A549 (cell line): ENCODE data around the gene POLR2E. TPM values are rescaled to one million over a fixed set of nuclear protein-coding genes. Genes with fewer than 3 reads are reported as not detected.

Source experiments
- ATAC-seq, 2 experiments: fragments of 200-7000 bp in 1 of 2; fragments of >200 bp in 1 of 2; cut with Nextera tagmentation in 1 of 2; cut with Tn5 transposase in 1 of 2; 3 replicates each; pipeline versions ENCODE4 v1.8.0 to v1.9.1; 2018 to 2020; ENCODE audit warnings: mild to moderate bottlenecking in 1 of 2, moderate library complexity in 1 of 2
- CTCF ChIA-PET: fragments of 300-600 bp; sonication (Branson Sonifier 250); formaldehyde crosslinking; extraction: SDS; loops from one replicate; lab custom pipeline; 2021; ENCODE audit warnings: antibody characterized with exemption, inconsistent platforms; lab: Yijun Ruan, JAX
- POLR2A ChIA-PET: fragments of 350-600 bp; formaldehyde crosslinking; extraction: SDS; loops from one replicate; lab custom pipeline; 2021; ENCODE audit warnings: antibody characterized with exemption, inconsistent platforms; lab: Yijun Ruan, JAX
- DNase-seq, 2 experiments: peaks; one replicate each; pipeline versions ENCODE4 v3.0.0 to v3.0.0-alpha.2; 2011 to 2016; ENCODE audit warnings: low read depth in 1 of 2, low spot score in 1 of 2
- FAIRE-seq: peaks from 2 replicates; lab custom pipeline; 2011; peaks lifted over from hg19 to GRCh38; lab: Jason Lieb, UNC
- H3K27ac ChIP-seq, 2 experiments: fragments of >200 bp; sonication (Bioruptor Twin); formaldehyde crosslinking; 3 replicates each; pipeline ENCODE4 v1.5.1; 2016 to 2017
- H3K4me1 ChIP-seq: fragments of >200 bp; sonication (Bioruptor Twin); formaldehyde crosslinking; 3 replicates; pipeline ENCODE4 v1.6.1; 2016
- H3K4me2 ChIP-seq: fragments of >200 bp; sonication (Bioruptor Twin); formaldehyde crosslinking; 3 replicates; pipeline ENCODE4 v1.6.1; 2016
- H3K4me3 ChIP-seq: fragments of >200 bp; sonication (Bioruptor Twin); formaldehyde crosslinking; 3 replicates; pipeline ENCODE4 v1.5.1; 2016
- H3K9me3 ChIP-seq: fragments of >200 bp; sonication (Bioruptor Twin); formaldehyde crosslinking; 3 replicates; pipeline ENCODE4 v1.6.1; 2016
- CBX2 ChIP-seq: fragments of 200-600 bp; sonication (generic); IDR thresholded peaks from 2 replicates; pipeline ENCODE4 v1.6.1; 2016; ENCODE audit warnings: low read depth, mild to moderate bottlenecking, borderline replicate concordance
- CBX8 ChIP-seq: fragments of 200-600 bp; sonication (generic); IDR thresholded peaks from 2 replicates; pipeline ENCODE4 v1.6.1; 2016
- CHD2 ChIP-seq: fragments of 150-350 bp; IDR thresholded peaks from 2 replicates; pipeline ENCODE4 v1.6.1; 2014; ENCODE audit warnings: low read length; ENCODE audit not compliant: partially characterized antibody
- CHD4 ChIP-seq: fragments of 200-600 bp; sonication (generic); IDR thresholded peaks from 2 replicates; pipeline ENCODE4 v1.6.1; 2016; ENCODE audit warnings: antibody characterized with exemption, mild to moderate bottlenecking, borderline replicate concordance
- E2F6 ChIP-seq: IDR thresholded peaks from 2 replicates; pipeline ENCODE4 v1.6.1; 2012; ENCODE audit warnings: low read depth, borderline replicate concordance
- EHF ChIP-seq: fragments of 250-450 bp; sonication (Bioruptor Pico); IDR thresholded peaks from 2 replicates; pipeline ENCODE4 v1.5.0; 2020; ENCODE audit warnings: mild to moderate bottlenecking
- EP300 ChIP-seq, 2 experiments: fragments of >200 bp; sonication (Bioruptor Twin); formaldehyde crosslinking; IDR thresholded peaks; 2 replicates in 1 of 2; 3 replicates in 1 of 2; pipeline ENCODE4 v1.6.1; 2016 to 2017
- ESRRA ChIP-seq: fragments of 150-350 bp; IDR thresholded peaks from 2 replicates; pipeline ENCODE4 v1.6.1; 2014; ENCODE audit warnings: mild to moderate bottlenecking, low read length, borderline replicate concordance
- FOSL2 ChIP-seq, 2 experiments: fragments of 450-650 bp in 1 of 2; fragments of >200 bp in 1 of 2; sonication (Bioruptor Twin) in 1 of 2; formaldehyde crosslinking; IDR thresholded peaks; 2 replicates each; pipeline versions ENCODE4 v1.5.0 to v1.6.1; 2016 to 2020; ENCODE audit warnings: mild to moderate bottlenecking in 1 of 2, moderate library complexity in 1 of 2
- HDAC2 ChIP-seq: fragments of 200-600 bp; sonication (generic); IDR thresholded peaks from 2 replicates; pipeline ENCODE4 v1.6.1; 2016
- HEYL ChIP-seq: fragments of 250-450 bp; sonication (Bioruptor Pico); IDR thresholded peaks from 2 replicates; pipeline ENCODE4 v1.8.0; 2021; ENCODE audit warnings: mild to moderate bottlenecking, moderate library complexity
- HOXB5 ChIP-seq: fragments of 250-450 bp; sonication (Bioruptor Pico); IDR thresholded peaks from 2 replicates; pipeline ENCODE4 v1.5.0; 2020; ENCODE audit warnings: mild to moderate bottlenecking, moderate library complexity
- JUN ChIP-seq, 2 experiments: fragments of >200 bp; sonication (Bioruptor Twin); formaldehyde crosslinking; IDR thresholded peaks; 2 replicates in 1 of 2; 3 replicates in 1 of 2; pipeline ENCODE4 v1.6.1; 2016 to 2017
- MAZ ChIP-seq: fragments of 150-350 bp; IDR thresholded peaks from 2 replicates; pipeline ENCODE4 v1.6.1; 2014; ENCODE audit warnings: antibody characterized with exemption, low read depth, low read length, borderline replicate concordance
- MYC ChIP-seq: IDR thresholded peaks from 2 replicates; pipeline ENCODE4 v1.6.1; 2012; ENCODE audit warnings: mild to moderate bottlenecking, inconsistent platforms, low read length, improper control_type of control experiment, borderline replicate concordance
- NFE2L2 ChIP-seq: fragments of 150-350 bp; conservative IDR thresholded peaks from 2 replicates; pipeline ENCODE4 v1.6.1; 2014; ENCODE audit warnings: low read length
- NPAS2 ChIP-seq: fragments of 250-450 bp; sonication (Bioruptor Pico); IDR thresholded peaks from 2 replicates; pipeline ENCODE4 v1.8.0; 2022; ENCODE audit warnings: mild to moderate bottlenecking, moderate library complexity, borderline replicate concordance
- NR3C1 ChIP-seq: fragments of >200 bp; sonication (Bioruptor Twin); formaldehyde crosslinking; IDR thresholded peaks from 3 replicates; pipeline ENCODE4 v1.6.1; 2017
- POLR2AphosphoS2 ChIP-seq: conservative IDR thresholded peaks from 2 replicates; pipeline ENCODE4 v1.6.1; 2012; ENCODE audit warnings: low read length, improper control_type of control experiment, inconsistent platforms
- RFX5 ChIP-seq: fragments of 450-650 bp; IDR thresholded peaks from 2 replicates; pipeline ENCODE4 v1.7.1; 2014; ENCODE audit warnings: antibody characterized with exemption, mild to moderate bottlenecking, moderate library complexity
- SMC3 ChIP-seq: fragments of >200 bp; sonication (Bioruptor Twin); formaldehyde crosslinking; IDR thresholded peaks from 3 replicates; pipeline ENCODE4 v1.6.1; 2018; ENCODE audit warnings: inconsistent platforms
- SREBF2 ChIP-seq: fragments of 450-650 bp; IDR thresholded peaks from 2 replicates; pipeline ENCODE4 v1.6.1; 2014; ENCODE audit warnings: mild to moderate bottlenecking, moderate library complexity
- TFCP2L1 ChIP-seq: fragments of 250-450 bp; sonication (Bioruptor Pico); IDR thresholded peaks from 2 replicates; pipeline ENCODE4 v1.5.0; 2021; ENCODE audit warnings: mild to moderate bottlenecking
- TP53 ChIP-seq: fragments of 250-450 bp; sonication (Bioruptor Pico); IDR thresholded peaks from 2 replicates; pipeline ENCODE4 v1.5.0; 2021; ENCODE audit warnings: mild to moderate bottlenecking, moderate library complexity
- USF2 ChIP-seq: fragments of 450-650 bp; IDR thresholded peaks from 2 replicates; pipeline ENCODE4 v1.6.1; 2014; ENCODE audit warnings: antibody characterized with exemption
- ZSCAN20 ChIP-seq: fragments of 250-450 bp; sonication (Bioruptor Pico); IDR thresholded peaks from 2 replicates; pipeline ENCODE4 v1.8.0; 2022; ENCODE audit warnings: mild to moderate bottlenecking, moderate library complexity
- WGBS: methylation state at CpG from one replicate; pipeline ENCODE4 v1.1.6; 2017; ENCODE audit errors: missing lambda C conversion rate; 5-methylcytosine and 5-hydroxymethylcytosine counted together
- polyA plus RNA-seq, 4 experiments: library from polyadenylated mRNA; depleted of rRNA in 3 of 4; stranded (reverse); fragments of >200 nt; fragmentation: RNase III in 1 of 4; extraction: RNeasy Plus Mini Kit Qiagen cat#74134 plus additional on column Dnase treatment in 1 of 4; gene quantifications; 2 replicates in 3 of 4; 3 replicates in 1 of 4; pipeline ENCODE4 v1.2.3, GENCODE V29; 2011 to 2017
- TF ChIP-seq, protein P1 (sequence below): fragments of >200 bp; sonication (Bioruptor Twin); formaldehyde crosslinking; IDR thresholded peaks from 3 replicates; pipeline ENCODE4 v1.5.1; 2016
- TF ChIP-seq, protein P2 (sequence below): fragments of 250-450 bp; sonication (Bioruptor Pico); IDR thresholded peaks from 2 replicates; pipeline ENCODE4 v1.5.0; 2020; ENCODE audit warnings: low read depth, mild to moderate bottlenecking, moderate library complexity
- TF ChIP-seq, protein P3 (sequence below): fragments of 150-350 bp; IDR thresholded peaks from 2 replicates; pipeline ENCODE4 v1.6.1; 2014; ENCODE audit warnings: low read depth, mild to moderate bottlenecking, low read length

POLR2E gene
- polyA plus RNA-seq, 2 of the 4 experiments (the other 2 are of a cell fraction): 99.6 to 172 TPM

- TF ChIP-seq E2F6: no peak
- no peak for TF ChIP-seq NFE2L2
- TF ChIP-seq, protein P1, sequence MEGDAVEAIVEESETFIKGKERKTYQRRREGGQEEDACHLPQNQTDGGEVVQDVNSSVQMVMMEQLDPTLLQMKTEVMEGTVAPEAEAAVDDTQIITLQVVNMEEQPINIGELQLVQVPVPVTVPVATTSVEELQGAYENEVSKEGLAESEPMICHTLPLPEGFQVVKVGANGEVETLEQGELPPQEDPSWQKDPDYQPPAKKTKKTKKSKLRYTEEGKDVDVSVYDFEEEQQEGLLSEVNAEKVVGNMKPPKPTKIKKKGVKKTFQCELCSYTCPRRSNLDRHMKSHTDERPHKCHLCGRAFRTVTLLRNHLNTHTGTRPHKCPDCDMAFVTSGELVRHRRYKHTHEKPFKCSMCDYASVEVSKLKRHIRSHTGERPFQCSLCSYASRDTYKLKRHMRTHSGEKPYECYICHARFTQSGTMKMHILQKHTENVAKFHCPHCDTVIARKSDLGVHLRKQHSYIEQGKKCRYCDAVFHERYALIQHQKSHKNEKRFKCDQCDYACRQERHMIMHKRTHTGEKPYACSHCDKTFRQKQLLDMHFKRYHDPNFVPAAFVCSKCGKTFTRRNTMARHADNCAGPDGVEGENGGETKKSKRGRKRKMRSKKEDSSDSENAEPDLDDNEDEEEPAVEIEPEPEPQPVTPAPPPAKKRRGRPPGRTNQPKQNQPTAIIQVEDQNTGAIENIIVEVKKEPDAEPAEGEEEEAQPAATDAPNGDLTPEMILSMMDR: no peak
- TF ChIP-seq JUN (IDR thresholded peaks at IDR 0.05): peak; percentile 70 to 91; a peak in 3 of 5 replicates
- no peak for TF ChIP-seq NR3C1
- no peak for TF ChIP-seq USF2
- TF ChIP-seq CBX8: no peak
- TF ChIP-seq ESRRA: no peak
- TF ChIP-seq SMC3: no peak
- TF ChIP-seq, protein P2, sequence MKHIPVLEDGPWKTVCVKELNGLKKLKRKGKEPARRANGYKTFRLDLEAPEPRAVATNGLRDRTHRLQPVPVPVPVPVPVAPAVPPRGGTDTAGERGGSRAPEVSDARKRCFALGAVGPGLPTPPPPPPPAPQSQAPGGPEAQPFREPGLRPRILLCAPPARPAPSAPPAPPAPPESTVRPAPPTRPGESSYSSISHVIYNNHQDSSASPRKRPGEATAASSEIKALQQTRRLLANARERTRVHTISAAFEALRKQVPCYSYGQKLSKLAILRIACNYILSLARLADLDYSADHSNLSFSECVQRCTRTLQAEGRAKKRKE: no peak
- TF ChIP-seq MYC: no peak
- TF ChIP-seq HOXB5 (CRISPR knock-in tag): no peak
- no peak for TF ChIP-seq EP300 (IDR thresholded peaks at IDR 0.05)
- no peak for TF ChIP-seq EHF (CRISPR knock-in tag)
- no peak for TF ChIP-seq RFX5
- 0 out of 2 replicates have a peak, but pooled peaks have one; percentile 48 for TF ChIP-seq MAZ
- TF ChIP-seq, protein P3, sequence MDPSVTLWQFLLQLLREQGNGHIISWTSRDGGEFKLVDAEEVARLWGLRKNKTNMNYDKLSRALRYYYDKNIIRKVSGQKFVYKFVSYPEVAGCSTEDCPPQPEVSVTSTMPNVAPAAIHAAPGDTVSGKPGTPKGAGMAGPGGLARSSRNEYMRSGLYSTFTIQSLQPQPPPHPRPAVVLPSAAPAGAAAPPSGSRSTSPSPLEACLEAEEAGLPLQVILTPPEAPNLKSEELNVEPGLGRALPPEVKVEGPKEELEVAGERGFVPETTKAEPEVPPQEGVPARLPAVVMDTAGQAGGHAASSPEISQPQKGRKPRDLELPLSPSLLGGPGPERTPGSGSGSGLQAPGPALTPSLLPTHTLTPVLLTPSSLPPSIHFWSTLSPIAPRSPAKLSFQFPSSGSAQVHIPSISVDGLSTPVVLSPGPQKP: no peak
- no peak for TF ChIP-seq HEYL (CRISPR knock-in tag)
- TF ChIP-seq CBX2: no peak
- TF ChIP-seq HDAC2: no peak
- no peak for TF ChIP-seq FOSL2 (IDR thresholded peaks at IDR 0.05)
- TF ChIP-seq FOSL2 (CRISPR knock-in tag; IDR thresholded peaks at IDR 0.05): no peak
- TF ChIP-seq CHD2: peak; percentile 86
- no peak for TF ChIP-seq POLR2AphosphoS2
- no peak for TF ChIP-seq NPAS2 (CRISPR knock-in tag)
Observed at GRCh38 chr19:1094978-1095701, at the start of gene POLR2E (continued).

GRCh38 chr19:1144741-1145140 is 49.6 kb upstream of the POLR2E start:
- ATAC-seq (no peak), FAIRE-seq (no peak), DNase-seq (no peak)
- Histone ChIP-seq H3K27ac (no peak overlapping the region), H3K9me3 (no peaks in the 10 kb centered on the region), H3K4me2 (no peak overlapping the region), H3K4me3 (no peak overlapping the region), H3K4me1 (peaks cover 16% of the 10 kb centered on the region)
- WGBS: 94% methylated on average over 1 of the region's 1 CpG
- ChIA-PET CTCF (no interaction called here), POLR2A (no interaction called here)
- TF ChIP-seq SREBF2 (no peak), FOSL2 (IDR thresholded peaks at IDR 0.05) (no peak), FOSL2 (CRISPR knock-in tag; IDR thresholded peaks at IDR 0.05) (no peak), TP53 (CRISPR knock-in tag) (no peak), MYC (no peak), CHD2 (no peak), HDAC2 (no peak), CHD4 (no peak), ZSCAN20 (CRISPR knock-in tag) (no peak), TFCP2L1 (no peak)
